ENCODE results near the gene MYO15B. TPM values are rescaled to one million over a fixed set of nuclear protein-coding genes. Genes with fewer than 3 reads are reported as not detected.

Gene MYO15B
- total and polyA plus RNA-seq, 2 donors (not counting 1 experiment from before 2014, with no cell fraction given): 0.49 to 14.4 TPM

DNA sequence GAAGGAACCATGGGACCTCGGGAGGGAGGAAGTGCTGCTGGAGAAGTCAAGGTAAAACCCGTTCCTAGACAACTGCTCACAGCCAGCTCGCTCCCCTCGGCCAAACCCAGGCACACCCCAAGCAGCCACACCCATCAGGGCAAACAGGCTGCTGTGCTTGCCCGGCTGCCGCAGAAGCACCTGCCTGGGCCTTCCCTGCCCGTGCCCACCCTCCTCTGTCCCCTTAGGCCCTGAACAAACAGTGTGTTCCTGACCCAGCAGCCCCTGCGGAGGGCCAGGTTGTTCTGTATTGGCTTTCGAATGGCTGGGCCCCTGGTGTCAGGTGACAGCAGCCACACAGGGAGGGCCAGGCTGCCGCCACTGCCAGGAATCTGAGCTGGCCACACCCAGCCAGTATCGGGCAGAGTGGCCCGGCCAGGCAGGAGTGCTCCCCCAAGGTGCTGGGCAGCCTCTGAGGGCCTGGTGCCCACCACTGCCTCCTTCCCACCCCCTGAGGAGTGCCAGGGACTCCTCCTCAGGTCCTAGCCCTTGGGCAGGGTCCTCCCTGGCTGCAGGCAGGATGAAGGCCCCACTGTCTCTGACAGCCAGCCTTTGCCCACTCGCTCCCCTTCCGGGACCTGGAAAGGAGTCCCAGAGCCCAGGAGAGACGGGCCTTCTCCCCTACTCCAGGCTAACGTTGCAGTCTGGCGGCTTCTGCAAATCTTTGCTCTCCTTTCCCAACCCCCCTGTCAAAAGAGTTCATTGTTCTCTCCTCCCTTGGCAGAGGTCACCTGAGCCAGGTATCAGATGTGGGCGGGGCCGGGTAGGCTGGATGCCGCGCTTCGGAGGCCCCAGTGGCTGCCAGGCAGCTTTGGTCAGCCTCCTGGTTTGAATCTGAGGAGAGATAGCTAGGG, 38.1 kb upstream of the MYO15B start:
- peaks cover 3% of the 10 kb centered on the region for H3K27me3 ChIP-seq (ENCODE audit: control insufficient read depth, insufficient read depth, low read length)
- no peak for TF ChIP-seq EZH2 (IDR thresholded peaks at IDR 0.05; ENCODE audit: low read length, missing control alignments)
- no peak for TF ChIP-seq CTCF (conservative IDR thresholded peaks at IDR 0.05 in 1 of 2, IDR thresholded peaks at IDR 0.05 in 1 of 2; ENCODE audit: low read depth in 1 of 2, low read length in 2 of 2)

DNA sequence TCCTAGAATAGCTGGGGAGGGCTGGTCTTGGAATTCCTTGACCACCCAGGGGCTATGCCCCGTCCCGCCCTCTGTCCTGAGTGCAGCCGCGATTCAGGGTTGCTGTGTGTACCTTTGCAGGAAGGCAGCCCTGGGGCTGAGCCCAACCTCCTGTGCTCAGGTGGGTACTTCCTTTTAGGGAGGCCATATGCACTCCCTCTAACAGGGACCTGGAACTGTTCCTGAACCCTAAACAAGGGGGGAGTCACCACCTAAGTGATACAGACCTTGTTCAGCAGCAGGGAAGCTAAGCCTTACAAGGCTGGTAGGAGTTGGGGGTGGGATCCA, 37.5 kb upstream of the MYO15B start:
- DNase-seq (ENCODE audit: low read depth in 2 of 2): no peak
- no peaks in the 10 kb centered on the region for H3K4me1 ChIP-seq (ENCODE audit: control insufficient read depth, extremely low read depth, insufficient read depth, low read length)
- H3K9ac ChIP-seq (ENCODE audit: insufficient read depth, low read length): no peak overlapping the region
- no peaks in the 10 kb centered on the region for H3K9me3 ChIP-seq (ENCODE audit: control insufficient read depth, insufficient read depth, low read depth, low read length)
- H4K20me1 ChIP-seq (ENCODE audit: control insufficient read depth, extremely low read depth, insufficient read depth, low read length): no peaks in the 10 kb centered on the region
- H3K4me3 ChIP-seq (replicated peaks in 1 of 4; ENCODE audit: control extremely low read depth in 1 of 4, insufficient read depth in 1 of 4, low read depth in 3 of 4, low read length in 4 of 4): no peak overlapping the region
- TF ChIP-seq EZH2 (IDR thresholded peaks at IDR 0.05; ENCODE audit: low read length, missing control alignments): no peak
- TF ChIP-seq CTCF (conservative IDR thresholded peaks at IDR 0.05 in 1 of 2, IDR thresholded peaks at IDR 0.05 in 1 of 2; ENCODE audit: low read depth in 1 of 2, low read length in 2 of 2): no peak
- no peaks in the 10 kb centered on the region for H3K79me2 ChIP-seq (ENCODE audit: control insufficient read depth, insufficient read depth, low read length)
- no peaks in the 10 kb centered on the region for H3K36me3 ChIP-seq (ENCODE audit: control insufficient read depth, insufficient read depth, low read length)
- H3K27me3 ChIP-seq (ENCODE audit: control insufficient read depth, insufficient read depth, low read length): no peaks in the 10 kb centered on the region
- no peak overlapping the region for H2AFZ ChIP-seq (ENCODE audit: low read length)
- H3K27ac ChIP-seq (ENCODE audit: insufficient read depth, low read length): no peak overlapping the region
- H3K4me2 ChIP-seq (ENCODE audit: extremely low read depth, insufficient read depth, low read length): no peak overlapping the region

More for the DNA sequence above, 38.1 kb upstream of the MYO15B start:
- Histone ChIP-seq H3K27ac (ENCODE audit: insufficient read depth, low read length) (no peak overlapping the region), H3K36me3 (ENCODE audit: control insufficient read depth, insufficient read depth, low read length) (no peaks in the 10 kb centered on the region), H3K9me3 (ENCODE audit: control insufficient read depth, insufficient read depth, low read depth, low read length) (no peaks in the 10 kb centered on the region), H3K4me2 (ENCODE audit: extremely low read depth, insufficient read depth, low read length) (no peak overlapping the region), H4K20me1 (ENCODE audit: control insufficient read depth, extremely low read depth, insufficient read depth, low read length) (no peaks in the 10 kb centered on the region), H3K4me1 (ENCODE audit: control insufficient read depth, extremely low read depth, insufficient read depth, low read length) (no peaks in the 10 kb centered on the region), H2AFZ (ENCODE audit: low read length) (no peak overlapping the region), H3K4me3 (replicated peaks in 1 of 4; ENCODE audit: control extremely low read depth in 1 of 4, insufficient read depth in 1 of 4, low read depth in 3 of 4, low read length in 4 of 4) (no peak overlapping the region), H3K9ac (ENCODE audit: insufficient read depth, low read length) (no peak overlapping the region), H3K79me2 (ENCODE audit: control insufficient read depth, insufficient read depth, low read length) (no peaks in the 10 kb centered on the region)
- no peak for DNase-seq (ENCODE audit: low read depth in 2 of 2)

DNA sequence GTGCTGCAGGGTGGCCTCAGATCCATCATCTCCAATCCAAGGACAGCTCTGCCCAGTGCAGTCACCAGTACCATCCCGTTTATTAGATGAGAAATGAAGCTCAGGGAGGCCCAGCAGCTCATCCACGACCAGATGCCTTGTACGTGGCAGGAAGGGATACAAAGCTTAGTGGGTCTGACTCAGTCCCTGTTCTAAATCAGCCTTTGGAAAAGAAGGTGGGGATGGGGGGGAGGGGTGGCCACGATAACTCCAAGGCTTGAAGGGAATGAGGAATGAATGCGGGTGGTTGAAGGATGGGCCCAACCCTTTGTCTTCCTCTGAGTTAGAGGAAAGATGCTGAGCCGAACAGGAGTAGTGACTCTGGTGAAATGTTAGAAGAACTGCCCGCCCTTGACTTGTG, 36.3 kb upstream of the MYO15B start:
- H3K27me3 ChIP-seq (ENCODE audit: control insufficient read depth, insufficient read depth, low read length): no peaks in the 10 kb centered on the region
- H3K4me2 ChIP-seq (ENCODE audit: extremely low read depth, insufficient read depth, low read length): no peak overlapping the region
- TF ChIP-seq EZH2 (IDR thresholded peaks at IDR 0.05; ENCODE audit: low read length, missing control alignments) (no peak), CTCF (conservative IDR thresholded peaks at IDR 0.05 in 1 of 2, IDR thresholded peaks at IDR 0.05 in 1 of 2; ENCODE audit: low read depth in 1 of 2, low read length in 2 of 2) (no peak)
- no peaks in the 10 kb centered on the region for H3K36me3 ChIP-seq (ENCODE audit: control insufficient read depth, insufficient read depth, low read length)
- no peak overlapping the region for H3K27ac ChIP-seq (ENCODE audit: insufficient read depth, low read length)
- DNase-seq (ENCODE audit: low read depth in 2 of 2): peak in 1 of 2 donors; percentile 10
- no peak overlapping the region for H3K4me3 ChIP-seq (replicated peaks in 1 of 4; ENCODE audit: control extremely low read depth in 1 of 4, insufficient read depth in 1 of 4, low read depth in 3 of 4, low read length in 4 of 4)
- no peaks in the 10 kb centered on the region for H4K20me1 ChIP-seq (ENCODE audit: control insufficient read depth, extremely low read depth, insufficient read depth, low read length)
- no peaks in the 10 kb centered on the region for H3K79me2 ChIP-seq (ENCODE audit: control insufficient read depth, insufficient read depth, low read length)
- no peak overlapping the region for H3K9ac ChIP-seq (ENCODE audit: insufficient read depth, low read length)
- H3K4me1 ChIP-seq (ENCODE audit: control insufficient read depth, extremely low read depth, insufficient read depth, low read length): no peaks in the 10 kb centered on the region
- H2AFZ ChIP-seq (ENCODE audit: low read length): no peak overlapping the region
- no peaks in the 10 kb centered on the region for H3K9me3 ChIP-seq (ENCODE audit: control insufficient read depth, insufficient read depth, low read depth, low read length)
